HG02623 (cell line): ENCODE results near the gene RFX2.
"Not testable (repeated sequence)": the region's sequence is repeated elsewhere in the genome, so short reads cannot be mapped to it uniquely, and the experiment has no call there.

Experiments
- ATAC-seq: cut with Tn5 transposase; IDR thresholded peaks from one replicate; pipeline ENCODE4 v1.9.1; 2021; ENCODE audit warnings: moderate library complexity; ENCODE audit not compliant: unreplicated experiment

The RFX2 gene

DNA sequence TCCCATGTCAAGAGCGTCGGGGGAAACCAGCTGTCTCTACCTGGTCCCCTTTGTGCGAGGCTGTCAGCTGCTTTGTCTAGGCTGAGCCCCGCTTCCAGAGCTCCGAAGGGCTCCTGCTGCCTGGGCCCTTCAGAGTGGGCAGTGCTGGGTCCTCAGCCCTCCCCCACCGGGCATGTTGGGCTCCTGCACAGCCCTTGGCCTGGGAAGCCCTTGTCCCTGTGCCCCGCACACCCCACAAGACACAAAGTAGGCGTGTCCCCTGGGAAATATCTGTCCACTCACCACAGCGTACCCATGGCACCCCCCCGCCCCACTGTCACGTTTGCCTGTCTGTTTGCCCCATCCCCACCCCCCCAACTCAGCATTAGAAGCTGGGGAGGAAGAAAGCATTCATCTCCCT, 92.7 kb downstream of the RFX2 start:
- ATAC-seq, result no peak

DNA sequence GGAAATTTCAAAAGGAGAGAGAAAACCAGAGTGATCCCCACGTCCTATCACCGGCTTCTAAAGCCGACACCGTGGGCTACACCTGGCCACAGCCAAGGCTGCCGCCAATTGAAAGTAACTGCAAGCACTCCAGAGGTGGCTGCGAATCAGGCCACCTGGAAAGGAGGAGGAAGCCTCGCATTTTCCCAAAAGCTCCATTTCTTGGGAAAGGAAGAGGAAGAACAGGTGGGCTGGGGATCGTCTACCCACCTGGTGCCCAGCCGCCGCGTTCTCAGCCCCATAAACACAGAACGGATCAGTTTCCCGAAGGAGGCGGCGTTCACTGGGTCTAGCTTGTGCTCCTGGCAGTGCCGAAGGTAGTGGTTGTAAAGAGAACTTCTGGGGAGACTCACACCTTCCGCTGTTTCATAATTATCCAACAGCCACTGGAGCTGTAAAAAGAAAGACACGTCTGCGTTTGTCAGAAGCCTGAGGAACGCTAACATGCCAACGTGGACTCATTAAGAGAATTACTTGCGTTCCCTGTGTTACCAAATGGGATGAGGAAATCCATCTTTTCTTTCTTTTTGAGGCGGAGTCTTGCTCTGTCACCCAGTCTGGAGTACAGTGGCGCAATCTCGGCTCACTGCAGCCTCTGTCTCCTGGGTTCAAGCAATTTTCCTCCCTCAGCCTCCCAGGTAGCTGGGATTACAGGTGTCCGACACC, 94.3 kb downstream of the RFX2 start:
- ATAC-seq, result no peak

- ATAC-seq, result no peak
Observed at GRCh38 chr19:6014551-6015135, 95.7 kb downstream of the RFX2 start.

GRCh38 chr19:6012426-6013170, 97.7 kb downstream of the RFX2 start:
- no peak for ATAC-seq

DNA sequence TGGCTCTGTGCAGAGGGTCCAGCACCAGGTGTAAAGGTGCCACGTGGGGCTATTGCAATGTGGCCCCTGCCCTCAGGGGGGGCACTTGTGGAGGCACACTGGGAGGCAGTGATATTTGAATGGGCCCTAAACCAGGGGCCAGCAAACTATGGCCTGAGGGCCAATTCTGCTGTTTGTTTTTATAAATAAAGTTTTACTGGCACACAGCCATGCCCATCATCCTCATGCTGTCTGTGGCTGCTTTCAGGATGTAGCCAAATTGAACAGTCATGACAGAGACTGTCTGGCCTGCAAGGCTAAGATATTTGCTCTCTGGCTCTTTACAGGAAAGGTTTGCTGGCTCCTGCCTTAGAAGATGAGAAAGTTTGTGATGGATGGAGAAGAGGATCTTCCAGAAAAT, 98.5 kb downstream of the RFX2 start:
- ATAC-seq, result no peak

DNA sequence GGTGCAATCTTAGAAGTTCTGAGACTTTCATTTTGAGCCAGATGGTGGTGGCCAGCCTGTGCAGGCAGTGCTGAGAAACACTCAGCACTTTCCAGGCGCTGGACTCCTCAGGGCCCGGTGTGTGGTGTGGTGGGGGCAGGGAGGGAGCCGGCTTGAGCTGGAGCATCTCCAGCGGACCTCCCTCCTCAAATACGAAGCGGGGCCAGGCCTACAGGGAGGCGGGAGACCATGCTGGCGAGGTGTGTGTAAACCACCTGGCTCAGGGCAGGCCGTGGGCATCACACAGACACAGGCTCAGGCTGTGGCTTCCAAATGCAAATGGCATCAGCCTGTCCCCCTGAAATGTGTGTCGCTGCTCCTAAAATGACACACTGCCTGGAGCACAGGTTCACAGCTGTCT, 99.1 kb downstream of the RFX2 start:
- no peak for ATAC-seq

- ATAC-seq, result no peak
Observed at GRCh38 chr19:6010107-6010506, 100.2 kb downstream of the RFX2 start.

GRCh38 chr19:6007866-6008265, 102.4 kb downstream of the RFX2 start:
- no peak for ATAC-seq

GRCh38 chr19:6006896-6007295, 103.4 kb downstream of the RFX2 start:
- no peak for ATAC-seq

GRCh38 chr19:6006070-6006446, 104.2 kb downstream of the RFX2 start:
- not testable (repeated sequence) for ATAC-seq

GRCh38 chr19:6005321-6006069, 104.8 kb downstream of the RFX2 start:
- ATAC-seq, result no peak

GRCh38 chr19:6003976-6004375, 106.3 kb downstream of the RFX2 start:
- ATAC-seq, result no peak

- ATAC-seq, result no peak
Observed at GRCh38 chr19:6002591-6002990, 107.7 kb downstream of the RFX2 start.

GRCh38 chr19:6000228-6000847, 110.0 kb downstream of the RFX2 start:
- ATAC-seq, result no peak

GRCh38 chr19:5999693-6000092, 110.6 kb downstream of the RFX2 start:
- ATAC-seq, result no peak

GRCh38 chr19:5997371-5997770, 112.9 kb downstream of the RFX2 start:
- ATAC-seq, result no peak

DNA sequence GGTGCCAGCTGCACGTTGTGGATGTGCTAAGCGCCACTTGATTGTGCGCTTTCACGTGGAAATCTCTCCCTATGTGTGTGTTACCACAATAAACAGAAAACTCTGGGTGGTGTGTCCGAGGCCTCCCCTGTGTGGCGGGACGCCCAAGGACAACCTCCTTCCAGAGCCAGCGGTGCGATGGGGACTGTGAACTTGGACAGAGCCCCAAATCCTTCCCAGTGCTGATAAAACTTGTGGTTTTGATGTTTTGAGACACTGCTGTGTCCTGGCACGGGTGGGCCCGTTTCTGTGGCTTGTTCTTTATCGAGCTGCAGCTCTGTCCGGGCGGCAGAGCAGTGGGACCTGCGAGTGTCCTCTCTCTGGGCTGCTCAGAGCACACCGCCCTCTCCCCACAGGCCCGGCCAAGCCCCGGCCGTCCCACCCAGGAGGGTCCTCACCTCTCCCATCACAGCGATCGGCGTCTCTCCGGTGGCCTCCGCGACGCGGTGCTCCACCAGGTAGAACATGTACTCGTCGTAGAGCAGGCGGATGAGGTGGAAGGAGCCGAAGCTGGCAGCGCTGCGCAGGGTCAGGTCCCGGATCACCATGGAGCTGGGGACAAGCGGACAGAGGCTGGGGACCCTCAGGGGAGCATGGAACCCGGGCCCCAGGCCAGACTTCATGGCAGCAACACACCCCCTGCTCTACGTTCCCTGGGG, 113.5 kb downstream of the RFX2 start:
- ATAC-seq, result no peak

GRCh38 chr19:5996102-5996501, 114.2 kb downstream of the RFX2 start:
- ATAC-seq, result no peak

- ATAC-seq, result no peak
Observed at GRCh38 chr19:5995606-5996005, 114.7 kb downstream of the RFX2 start.

DNA sequence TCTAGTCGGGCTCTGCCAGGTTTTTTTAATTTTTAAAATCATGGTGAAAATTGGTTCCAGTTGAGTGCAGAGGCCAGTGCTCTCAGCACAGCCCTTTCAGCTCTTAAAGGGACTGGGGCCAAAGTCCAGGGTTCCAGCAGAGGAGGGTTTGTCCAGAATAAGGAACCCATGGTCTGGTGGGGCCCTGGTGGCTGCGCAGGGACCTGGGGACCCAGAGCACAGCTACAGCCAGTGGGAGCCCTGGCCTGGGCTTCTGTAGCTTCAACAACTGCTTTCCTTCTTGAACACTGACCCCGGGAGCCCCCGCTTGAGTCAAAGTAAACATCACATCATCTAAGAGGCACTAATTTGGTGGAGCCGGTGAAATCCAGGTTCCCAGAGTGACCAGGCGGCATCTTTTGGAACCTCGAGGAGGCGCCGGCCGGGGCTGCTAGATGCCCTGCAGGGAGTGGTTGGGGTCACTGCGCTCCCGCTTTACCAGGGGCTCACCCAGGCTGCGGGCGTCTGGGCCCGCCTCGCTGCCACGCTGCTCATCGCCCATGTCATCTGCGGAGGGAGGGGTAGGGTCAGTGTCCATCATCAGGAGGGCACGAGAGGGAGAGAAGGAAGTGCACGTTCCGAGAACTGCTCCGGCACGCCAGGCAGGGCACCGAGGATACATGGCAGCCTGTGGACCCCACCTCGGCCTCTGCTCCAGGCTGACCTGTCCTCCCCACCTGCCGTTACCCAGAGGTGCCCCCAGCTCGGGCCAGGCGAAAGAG, 115.7 kb downstream of the RFX2 start:
- no peak for ATAC-seq
